ENCODE measurements around the gene ANKS1A.

The ANKS1A gene

DNA sequence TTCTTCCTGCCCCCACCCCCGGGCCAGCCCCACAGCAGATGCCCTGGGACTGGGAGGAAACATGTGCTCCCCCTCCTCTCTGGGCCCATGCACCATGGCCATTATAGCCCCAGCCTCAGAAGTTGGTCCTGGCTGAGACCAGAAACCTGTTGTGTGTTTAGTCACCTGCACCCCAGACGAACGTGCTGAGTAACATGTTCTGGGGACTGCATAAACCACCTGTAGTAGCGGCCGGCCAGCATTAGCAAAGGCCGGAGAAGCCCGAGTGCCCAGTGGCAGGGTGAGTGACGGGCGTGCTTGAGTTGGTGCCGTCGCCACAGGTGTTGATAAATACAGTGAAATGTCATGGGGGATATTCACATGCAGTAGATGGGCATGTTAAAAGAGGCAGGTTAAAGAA, 178.2 kb downstream of the ANKS1A start:
- no peak for DNase-seq (ENCODE audit: low read depth in 2 of 2)

DNA sequence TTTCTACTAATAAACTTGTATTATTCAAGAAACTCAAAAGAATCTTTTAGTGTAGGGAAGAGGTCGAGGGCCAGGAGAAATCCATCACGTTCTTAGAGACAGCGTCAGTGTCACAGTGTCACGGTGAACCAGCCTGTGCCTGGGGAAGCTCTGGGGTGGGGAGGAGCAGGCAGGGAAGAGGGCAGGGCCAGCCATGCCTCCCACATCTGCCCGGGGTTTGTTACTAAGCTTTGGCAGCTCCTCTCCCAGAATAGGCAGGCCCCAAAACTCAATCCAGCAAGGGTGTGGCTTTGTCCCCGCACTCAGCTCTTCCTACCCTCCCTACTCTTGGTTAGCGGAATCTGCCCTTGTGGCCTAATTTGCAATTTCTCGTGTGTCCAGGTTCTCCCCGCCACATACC, 179.2 kb downstream of the ANKS1A start:
- no peak for DNase-seq (ENCODE audit: low read depth in 2 of 2)

DNA sequence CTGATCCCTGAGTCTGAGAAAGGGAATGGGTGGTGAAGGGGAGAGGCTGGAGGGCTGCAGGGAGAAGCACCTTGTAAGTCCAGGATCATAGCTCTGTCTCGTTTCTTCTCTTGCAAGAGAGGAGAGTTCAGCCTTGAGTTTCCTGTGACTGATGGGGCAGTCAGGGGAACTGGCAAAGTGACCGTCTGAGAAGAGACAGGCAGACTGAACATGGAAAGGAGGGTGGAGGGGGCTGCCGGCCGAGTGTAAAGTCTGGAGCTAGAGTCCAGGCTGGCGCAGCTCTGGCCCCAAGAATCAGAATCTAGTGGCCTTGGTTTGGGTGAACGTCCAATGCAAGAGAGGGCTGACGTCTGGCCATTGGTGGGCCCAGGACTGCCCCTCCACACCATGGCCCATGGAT, 179.6 kb downstream of the ANKS1A start:
- DNase-seq (ENCODE audit: low read depth in 2 of 2), result no peak

DNA sequence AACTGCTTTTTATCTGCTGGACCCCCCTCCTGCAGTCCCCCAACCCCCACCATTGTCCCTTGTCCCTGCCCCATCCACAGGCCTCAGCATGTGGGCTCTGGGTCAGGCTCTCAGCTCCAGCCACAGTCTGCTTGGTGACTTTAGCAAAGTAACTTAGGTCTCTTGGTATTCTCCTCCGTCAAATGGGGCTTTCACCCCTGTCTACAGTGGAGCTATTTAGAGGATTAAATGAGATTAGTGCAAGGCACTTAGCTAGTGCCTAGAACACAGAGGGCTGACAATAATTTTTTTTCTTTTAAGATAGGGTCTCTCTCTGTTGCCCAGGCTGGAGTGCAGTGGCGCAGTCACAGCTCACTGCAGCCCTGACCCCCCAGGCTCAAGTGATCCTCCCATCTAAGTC, 180.2 kb downstream of the ANKS1A start:
- no peak for DNase-seq (ENCODE audit: low read depth in 2 of 2)

DNA sequence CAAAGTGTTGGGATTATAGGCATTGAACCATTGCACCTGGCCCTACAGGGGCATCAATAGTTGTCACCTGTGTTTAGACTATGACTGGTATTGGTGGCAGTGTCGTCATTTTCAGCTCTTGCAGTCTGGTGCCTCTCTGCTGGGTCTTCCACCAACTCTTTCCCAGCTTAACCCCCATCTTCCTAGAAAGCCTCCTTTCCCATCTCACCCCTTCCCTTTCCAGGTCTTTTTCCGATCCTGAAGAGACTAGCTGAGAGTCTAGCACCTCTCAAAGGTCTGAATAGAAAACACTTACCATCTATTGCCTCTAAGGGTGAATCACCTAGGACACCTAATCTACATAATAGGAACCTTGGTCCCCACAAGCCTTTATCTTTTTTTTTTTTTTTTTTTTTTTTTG, 181.1 kb downstream of the ANKS1A start:
- DNase-seq (ENCODE audit: low read depth in 2 of 2), result no peak

DNA sequence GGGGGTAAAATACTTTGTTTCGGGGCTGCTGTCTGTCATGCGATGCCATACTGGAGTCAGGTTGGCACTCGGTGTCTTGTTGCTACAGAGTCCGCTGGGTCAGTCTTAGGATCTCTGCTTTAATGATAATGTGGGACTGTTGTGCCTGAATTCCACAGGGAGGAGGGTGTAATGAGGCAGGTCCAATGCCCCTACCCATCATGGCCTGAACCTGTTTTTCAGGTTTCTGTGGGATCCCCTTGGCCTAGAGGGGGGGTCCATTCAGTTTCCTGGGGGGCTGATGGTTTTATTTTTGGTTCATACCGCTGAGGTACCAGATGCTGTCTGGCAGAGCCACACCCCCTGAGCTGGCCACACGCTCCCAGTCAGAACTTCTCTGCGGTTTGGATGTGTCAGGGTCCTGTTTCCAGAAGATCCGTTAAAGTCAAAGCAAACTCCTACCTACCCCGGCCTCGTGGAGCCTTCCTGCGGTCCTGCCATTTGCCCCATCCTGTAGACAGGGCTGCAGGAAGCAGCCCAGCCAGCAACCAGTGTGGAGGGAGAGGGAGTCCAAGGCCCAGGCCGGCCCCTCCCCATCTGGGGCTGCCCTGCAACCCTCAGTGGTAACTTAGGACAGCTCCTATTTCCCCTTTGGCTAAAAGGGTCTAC, 182.4 kb downstream of the ANKS1A start:
- DNase-seq (ENCODE audit: low read depth in 2 of 2), result no peak

DNA sequence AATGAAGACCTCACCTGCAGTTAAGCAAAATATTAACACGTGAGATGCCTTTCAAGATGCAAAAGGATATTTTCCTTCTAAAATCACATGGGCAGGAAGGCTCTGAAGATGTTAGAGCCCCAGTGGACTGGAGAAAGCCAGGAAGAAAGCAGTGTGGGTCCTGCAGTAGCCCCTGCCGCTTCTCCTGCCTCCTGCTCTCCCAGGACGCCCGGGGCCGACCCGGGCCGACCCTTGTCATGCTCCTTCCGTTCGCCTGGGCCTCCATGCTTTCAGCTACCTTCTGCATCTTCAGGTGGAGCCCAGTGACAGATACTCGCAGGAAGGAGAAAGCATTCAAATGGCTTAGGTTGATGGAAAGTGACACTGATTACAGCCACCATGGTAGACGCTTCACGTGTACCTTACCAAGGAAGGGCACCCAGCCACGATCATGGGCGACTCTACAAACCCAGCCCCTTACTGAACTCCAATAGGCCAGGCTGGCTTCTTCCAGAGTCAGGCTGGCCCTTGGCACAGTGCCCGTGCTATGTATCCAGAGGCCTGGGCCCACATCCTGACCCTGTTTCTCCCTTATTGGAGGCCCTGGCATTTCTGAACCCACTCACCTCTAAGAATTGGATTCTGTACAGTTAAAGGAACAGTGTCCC, 183.1 kb downstream of the ANKS1A start:
- DNase-seq (ENCODE audit: low read depth in 2 of 2), result no peak

DNA sequence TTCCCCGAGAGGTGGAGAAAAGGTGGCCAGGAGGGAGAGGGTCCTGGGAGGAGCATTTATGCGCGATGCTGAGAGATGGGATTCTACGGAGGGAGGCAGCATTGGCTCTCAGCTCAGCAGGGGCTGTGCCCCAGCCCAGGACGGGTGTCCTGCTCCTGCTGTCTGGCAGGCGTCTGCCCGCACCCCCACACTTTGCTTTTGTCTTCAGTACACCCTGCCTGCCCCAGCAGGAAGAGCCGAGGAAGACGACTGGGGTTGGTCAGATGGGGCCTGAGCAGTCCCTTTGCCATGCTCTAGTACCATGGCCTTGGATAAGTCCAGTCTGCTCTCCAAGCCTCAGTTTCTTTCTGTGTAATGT, 183.6 kb downstream of the ANKS1A start:
- no peak for DNase-seq (ENCODE audit: low read depth in 2 of 2)

DNA sequence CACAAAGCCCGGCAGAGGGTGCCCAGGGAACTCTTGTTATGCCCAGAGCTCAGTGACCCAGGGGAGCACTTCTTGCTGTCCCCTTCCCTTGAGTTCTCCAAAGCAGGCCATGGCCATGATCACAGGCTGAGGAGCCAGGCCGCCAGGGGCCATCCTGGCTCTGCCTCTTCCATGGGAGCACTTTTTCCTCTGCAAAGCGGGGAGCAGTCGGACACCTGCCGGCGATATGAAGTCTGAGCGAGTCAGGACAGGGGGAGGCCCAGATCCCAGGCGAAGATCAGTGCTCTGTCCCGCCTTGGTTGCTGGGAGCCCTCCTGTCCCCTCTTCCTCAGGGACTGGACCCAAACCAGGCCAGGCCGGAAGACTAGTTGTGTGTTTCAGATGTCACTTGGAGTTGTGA, 184.2 kb downstream of the ANKS1A start:
- no peak for DNase-seq (ENCODE audit: low read depth in 2 of 2)

DNA sequence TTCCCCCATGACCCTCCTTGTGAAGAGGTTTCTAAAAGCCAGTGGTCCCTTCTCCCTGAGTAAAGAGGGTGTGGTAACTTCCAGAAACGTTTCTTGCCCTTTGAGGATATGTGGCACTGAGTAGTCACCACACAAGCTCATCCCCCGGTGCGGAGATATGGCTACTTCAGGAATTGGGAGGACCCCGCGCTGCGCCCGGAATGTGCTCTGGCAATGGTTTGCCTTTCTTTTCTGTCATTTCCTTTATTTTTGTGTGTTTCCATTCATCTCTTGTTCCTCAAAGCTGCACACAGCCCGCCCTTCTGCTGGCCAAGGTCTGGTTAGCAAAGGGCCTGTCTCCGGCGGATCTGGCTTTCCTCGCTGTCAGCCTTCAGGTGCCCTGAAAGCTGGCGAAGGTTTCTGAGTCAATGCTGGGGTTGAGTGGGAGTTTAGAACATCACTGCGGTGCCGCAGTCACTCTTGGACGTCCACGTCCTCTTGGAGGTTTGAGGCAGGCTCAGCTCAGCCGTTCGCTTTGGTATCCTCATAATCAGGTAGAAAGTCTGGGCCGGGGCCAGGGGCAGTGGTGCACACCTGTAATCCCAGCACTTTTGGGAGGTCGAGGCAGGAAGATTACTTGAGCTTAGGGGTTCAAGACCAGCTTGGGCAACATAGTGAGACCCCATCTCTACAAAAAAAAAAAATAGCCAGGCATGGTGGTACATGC, 184.9 kb downstream of the ANKS1A start:
- no peak for DNase-seq (ENCODE audit: low read depth in 2 of 2)

DNA sequence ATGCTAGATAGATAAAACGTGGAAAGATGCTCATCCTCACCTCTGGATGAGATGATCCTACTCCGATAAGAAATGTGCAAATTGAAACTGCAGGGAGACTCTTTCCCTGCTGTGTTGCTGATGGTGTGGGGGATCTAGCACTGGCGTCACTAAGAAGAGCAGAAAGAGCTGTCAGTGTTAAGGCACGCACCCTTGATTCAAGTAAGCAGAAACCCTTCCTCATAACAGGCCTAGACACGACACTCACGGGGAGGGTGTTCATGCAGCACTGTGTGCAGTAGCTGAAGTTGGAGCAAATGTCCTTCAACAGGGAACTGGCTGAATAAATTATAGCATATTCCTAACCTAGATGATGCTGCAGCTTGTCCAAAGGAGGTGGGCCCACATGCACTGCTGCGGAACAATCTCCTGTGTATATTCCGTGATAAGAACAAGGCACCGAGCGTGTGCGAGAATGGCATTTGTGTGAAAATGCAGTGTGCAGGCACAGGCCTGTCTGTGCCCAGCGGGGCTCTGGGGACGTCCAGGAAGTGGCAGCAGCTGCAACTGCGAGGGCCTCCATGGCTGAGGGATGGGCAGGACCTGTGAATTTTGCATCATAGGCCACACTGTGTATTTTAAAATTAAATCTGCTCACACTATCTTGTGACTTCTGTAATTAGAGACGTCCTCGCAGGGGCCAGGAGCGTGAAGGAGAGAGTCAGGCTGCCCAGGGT, 188.1 kb downstream of the ANKS1A start:
- no peak for DNase-seq (ENCODE audit: low read depth in 2 of 2)

DNA sequence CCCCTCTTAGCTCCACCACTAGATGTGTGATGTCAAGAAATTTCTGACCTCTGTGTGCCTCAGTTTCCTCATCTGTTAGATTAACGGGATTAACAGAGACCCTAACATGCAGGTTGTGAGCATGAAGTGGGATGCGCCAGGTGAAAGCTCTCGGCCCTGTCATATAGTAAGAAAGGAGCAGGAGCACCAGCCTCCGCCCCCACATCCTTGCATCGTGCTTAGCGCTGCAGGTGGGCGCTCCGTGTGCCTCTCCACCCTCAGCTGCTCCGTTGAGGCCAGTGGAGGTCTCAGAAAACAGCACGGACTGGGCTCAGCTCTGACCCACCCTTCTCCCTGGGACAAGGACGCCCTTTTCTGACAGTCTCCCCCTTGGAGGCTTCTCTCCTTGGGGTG, 188.7 kb downstream of the ANKS1A start:
- no peak for DNase-seq (ENCODE audit: low read depth in 2 of 2)

DNA sequence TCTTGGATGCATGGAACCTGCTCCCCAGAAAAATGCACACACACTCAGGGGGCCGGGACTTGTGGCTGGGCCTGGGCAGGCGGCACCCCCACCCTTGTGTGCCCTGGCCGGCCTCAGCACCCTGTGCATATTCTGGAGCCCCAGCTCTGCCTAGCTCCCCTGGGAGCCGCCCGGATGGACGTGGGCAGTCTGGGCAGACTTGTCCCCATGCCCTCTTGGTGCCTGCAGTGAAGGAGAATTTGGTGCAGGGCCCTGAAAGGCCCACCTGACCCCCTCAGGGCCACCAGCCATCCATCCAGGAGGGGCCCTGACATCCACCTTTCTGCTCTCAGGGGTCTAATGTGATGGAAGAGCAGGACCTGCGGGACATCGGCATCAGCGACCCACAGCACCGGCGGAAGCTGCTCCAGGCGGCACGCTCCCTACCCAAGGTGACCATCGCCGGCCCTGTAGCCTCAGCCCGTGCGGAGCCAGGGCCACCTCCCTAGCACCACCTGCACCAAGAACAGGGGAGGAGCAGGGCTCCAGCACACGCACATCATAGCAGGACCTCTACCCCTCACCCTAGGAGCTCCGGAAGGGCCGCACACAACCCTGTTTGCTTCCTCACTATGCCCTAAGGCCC, 189.3 kb downstream of the ANKS1A start:
- DNase-seq (ENCODE audit: low read depth in 2 of 2), result no peak

DNA sequence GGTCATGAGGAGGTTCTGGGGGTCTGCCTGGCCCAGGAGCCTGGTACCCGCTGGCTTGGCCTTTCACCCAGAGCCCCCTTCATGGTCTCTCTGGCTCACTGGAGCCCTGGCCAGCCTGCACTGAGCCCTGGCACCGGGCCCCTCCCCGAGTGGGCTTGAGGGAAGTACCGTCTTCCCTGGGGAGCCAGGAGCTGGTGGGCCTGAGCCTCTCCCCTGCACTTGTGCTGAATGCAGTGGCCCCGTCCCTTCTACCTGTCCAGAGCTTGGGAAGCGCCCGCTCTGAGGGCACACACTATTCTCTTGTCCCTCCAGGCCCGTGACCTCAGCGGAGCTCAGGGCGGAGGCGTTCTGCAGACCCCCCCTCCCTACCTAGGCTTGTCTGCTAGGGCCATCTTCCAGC, 189.8 kb downstream of the ANKS1A start:
- no peak for DNase-seq (ENCODE audit: low read depth in 2 of 2)

DNA sequence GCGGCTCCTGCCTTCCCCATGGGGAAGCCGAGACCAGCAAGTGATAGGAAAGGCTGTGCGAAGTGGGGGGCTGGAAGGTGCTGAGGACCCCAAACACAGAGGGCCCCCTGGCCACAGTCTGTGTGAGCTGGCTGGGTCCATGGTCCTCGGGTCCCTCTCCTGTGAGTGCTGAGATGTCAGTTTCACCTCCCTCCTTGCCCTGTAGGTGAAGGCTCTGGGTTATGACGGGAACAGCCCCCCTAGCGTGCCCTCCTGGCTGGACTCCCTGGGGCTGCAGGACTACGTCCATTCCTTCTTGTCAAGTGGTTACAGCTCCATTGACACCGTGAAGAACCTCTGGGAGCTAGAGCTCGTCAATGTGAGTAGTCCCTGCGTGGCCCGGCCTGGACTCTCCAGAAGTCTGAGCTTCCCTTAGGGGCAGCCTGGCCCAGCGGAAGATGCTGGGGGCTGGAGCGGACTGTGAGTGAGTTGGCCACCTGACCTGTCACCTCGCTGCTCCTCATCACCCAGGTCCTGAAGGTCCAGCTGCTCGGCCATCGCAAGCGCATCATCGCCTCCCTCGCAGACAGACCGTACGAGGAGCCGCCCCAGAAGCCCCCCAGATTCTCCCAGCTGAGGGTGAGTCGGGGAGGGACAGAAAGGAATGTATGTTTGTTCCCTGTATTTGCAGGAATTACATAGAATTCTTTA, 190.4 kb downstream of the ANKS1A start:
- DNase-seq (ENCODE audit: low read depth in 2 of 2), result no peak

DNA sequence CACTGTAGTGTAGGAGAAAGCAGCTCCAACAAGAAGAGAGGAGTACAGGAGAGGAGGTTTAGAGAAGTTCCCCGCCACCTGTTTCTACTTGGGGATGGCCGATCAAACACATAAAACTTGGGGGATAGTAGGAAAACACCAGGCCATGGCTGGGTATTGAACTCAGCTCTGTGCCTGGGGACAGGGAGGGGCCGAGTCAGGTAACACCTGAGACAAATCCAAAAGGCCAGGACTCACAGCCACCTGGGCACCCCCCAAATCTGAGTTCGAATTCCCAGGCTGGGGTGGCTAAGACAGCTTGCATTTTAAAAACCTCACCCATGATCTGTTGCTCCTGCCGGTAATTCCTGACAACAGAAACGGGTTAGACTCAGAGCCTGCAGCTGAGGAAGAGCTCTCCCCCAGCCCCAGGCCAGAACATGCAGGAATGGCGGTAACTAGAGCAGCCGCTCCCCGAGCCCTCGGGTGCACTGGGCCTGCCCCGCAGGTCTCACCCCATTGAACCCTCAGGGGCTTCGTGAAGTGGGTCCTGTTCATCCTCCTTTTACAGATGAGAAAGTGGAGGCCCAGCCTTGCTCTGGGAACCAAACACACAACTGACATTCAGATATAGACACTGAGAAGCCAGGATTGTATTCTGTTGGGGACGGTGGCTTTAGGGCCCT, 191.1 kb downstream of the ANKS1A start:
- no peak for DNase-seq (ENCODE audit: low read depth in 2 of 2)

DNA sequence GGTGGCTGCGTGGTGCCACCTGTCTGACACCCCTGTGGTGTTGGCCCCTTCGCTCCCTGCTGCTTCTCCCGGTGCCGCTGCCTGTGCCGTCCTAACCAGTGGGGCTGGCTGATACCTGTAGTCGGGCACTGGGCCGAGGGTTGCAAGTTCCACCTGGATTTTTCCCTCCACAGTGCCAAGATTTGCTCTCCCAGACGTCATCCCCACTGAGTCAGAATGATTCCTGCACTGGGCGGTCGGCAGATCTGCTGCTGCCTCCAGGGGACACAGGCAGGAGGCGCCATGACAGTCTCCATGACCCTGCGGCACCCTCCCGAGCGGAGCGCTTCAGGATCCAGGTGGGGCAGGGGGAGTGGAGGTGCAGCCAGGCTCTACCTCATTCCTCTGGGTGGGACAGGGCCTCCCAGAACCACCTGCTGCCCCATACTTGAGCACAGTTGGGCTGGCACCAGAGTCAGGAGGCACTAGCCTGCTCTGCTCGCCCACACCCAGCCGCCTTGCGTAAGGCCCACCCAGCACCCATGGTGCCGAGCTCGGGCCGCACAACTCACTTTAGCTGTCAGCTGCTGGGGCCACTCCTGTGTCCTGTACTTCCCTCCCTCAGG, 191.9 kb downstream of the ANKS1A start:
- DNase-seq (ENCODE audit: low read depth in 2 of 2), result no peak

DNA sequence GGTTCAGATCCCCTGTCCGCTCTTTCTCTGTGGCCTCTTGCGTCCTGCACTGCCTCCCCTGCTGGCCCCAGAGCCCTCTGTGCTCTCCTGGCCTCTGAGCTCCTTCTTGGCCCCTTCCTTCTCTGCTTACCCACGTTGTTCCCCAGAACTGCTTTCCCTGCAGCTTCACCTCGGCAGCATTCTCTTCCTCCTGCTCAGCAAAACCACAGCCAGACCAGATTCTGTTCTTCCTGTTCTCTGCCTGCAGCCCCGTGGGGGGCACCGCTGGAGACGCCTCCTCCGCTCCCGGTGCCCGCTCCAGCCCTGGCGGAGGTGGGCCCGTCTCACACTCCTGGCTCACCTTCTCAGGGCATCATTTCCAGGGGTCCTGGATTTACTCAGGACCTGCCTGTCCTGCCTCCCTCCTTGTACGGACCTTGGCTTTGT, 192.4 kb downstream of the ANKS1A start:
- DNase-seq (ENCODE audit: low read depth in 2 of 2), result no peak

DNA sequence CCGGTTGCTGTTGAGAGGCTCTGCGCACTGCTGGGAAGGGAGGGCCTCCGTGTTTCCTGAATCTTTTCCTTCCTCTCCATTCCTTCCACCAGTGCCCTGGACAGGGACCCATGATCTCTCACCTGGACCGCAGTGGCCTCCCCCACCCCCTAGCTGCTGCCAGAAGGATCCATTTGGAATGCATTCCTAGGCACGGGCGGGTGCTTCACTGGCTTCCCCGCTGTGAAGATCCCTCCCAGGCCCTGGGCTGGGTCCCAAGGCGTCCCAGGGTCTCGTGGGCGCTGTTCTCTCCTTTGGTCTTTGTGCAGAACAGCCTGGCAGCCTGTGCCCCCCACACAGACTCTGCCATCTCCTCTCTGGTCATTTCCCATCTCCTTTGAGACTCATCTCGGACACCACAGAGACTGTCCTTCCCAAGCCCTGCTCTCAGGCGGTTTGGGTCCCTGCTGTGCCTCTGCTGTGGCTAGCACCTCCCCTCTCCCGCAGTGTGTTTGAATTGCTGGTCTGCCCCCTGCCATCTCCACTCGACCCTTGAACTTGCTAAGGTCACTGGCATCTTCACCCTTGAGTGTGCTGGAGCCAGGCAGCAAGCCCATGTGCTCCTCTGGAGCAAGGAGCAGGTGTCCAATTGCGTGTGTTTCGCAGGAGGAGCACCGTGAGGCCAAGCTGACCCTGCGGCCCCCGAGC, 193.1 kb downstream of the ANKS1A start:
- no peak for DNase-seq (ENCODE audit: low read depth in 2 of 2)

Data from stimulated activated CD4-positive, alpha-beta T cell treated with anti-CD3 and anti-CD28 coated beads, Interleukin-12 subunit alpha, Interleukin-12 subunit beta, amount 100 ng/mL, for 24 hours (primary cell).